B cell (primary cell): ENCODE results near the gene TMEM170B. TPM values are rescaled to one million over a fixed set of nuclear protein-coding genes. Genes with fewer than 3 reads are reported as not detected.

ENCODE experiments used
- ATAC-seq: fragments of 200-7000 bp; cut with Tn5 transposase; one replicate; pipeline ENCODE4 v1.10.0; 2021; ENCODE audit warnings: low read depth, mild to moderate bottlenecking, moderate number of reproducible peaks, moderate library complexity
- CTCF ChIA-PET: fragments of 350-600 bp; sonication (Branson Sonifier 250); formaldehyde crosslinking; loops from one replicate; lab custom pipeline; 2021; ENCODE audit warnings: antibody characterized with exemption, inconsistent platforms; lab: Charles Lee
- POLR2A ChIA-PET: fragments of 350-600 bp; sonication (Branson Sonifier 250); formaldehyde crosslinking; loops from one replicate; lab custom pipeline; 2021; ENCODE audit warnings: antibody characterized with exemption; lab: Charles Lee
- DNase-seq: peaks from one replicate; pipeline ENCODE4 v3.0.0; 2013
- H2AFZ ChIP-seq: 2 replicates; pipeline ENCODE4 v1.6.1; 2012; ENCODE audit warnings: mild to moderate bottlenecking, low read depth, low read length; ENCODE audit not compliant: insufficient read depth, poor library complexity, severe bottlenecking
- H3K27ac ChIP-seq, 2 donors: 1 replicate in 1 of 2; 2 replicates in 1 of 2; pipeline ENCODE4 v1.5.1; 2012 to 2013; ENCODE audit warnings: low read length in 2 of 2, mild to moderate bottlenecking in 2 of 2, moderate library complexity in 1 of 2
- H3K27me3 ChIP-seq, 4 experiments: fragments of 200-600 bp in 1 of 4; sonication (generic) in 1 of 4; replicated peaks in 1 of 4; 1 replicate in 2 of 4; 2 replicates in 2 of 4; pipeline versions ENCODE4 v1.6.1 to v1.7.0; 2013 to 2016; ENCODE audit warnings: low read length in 3 of 4, mild to moderate bottlenecking in 2 of 4, mixed read lengths in 1 of 4, moderate library complexity in 1 of 4; ENCODE audit not compliant: insufficient read depth in 4 of 4, control insufficient read depth in 3 of 4; ENCODE audit errors: control extremely low read depth in 1 of 4
- H3K36me3 ChIP-seq, 2 experiments: replicated peaks in 1 of 2; 1 replicate in 1 of 2; 2 replicates in 1 of 2; pipeline versions ENCODE4 v1.6.1 to v1.7.1; 2013; ENCODE audit warnings: low read length in 1 of 2; ENCODE audit not compliant: insufficient read depth in 2 of 2, control insufficient read depth in 1 of 2; ENCODE audit errors: control extremely low read depth in 1 of 2, extremely low read depth in 1 of 2
- H3K4me1 ChIP-seq, 2 donors: fragments of 200-600 bp in 1 of 2; sonication (generic) in 1 of 2; 1 replicate in 1 of 2; 2 replicates in 1 of 2; pipeline versions ENCODE4 v1.5.1 to v1.6.1; 2013 to 2017; ENCODE audit warnings: low read length in 2 of 2; ENCODE audit not compliant: control insufficient read depth in 2 of 2, insufficient read depth in 2 of 2
- H3K4me2 ChIP-seq: replicated peaks from 2 replicates; pipeline ENCODE3; 2012; ENCODE audit warnings: mild to moderate bottlenecking, low read depth, low read length; ENCODE audit not compliant: poor library complexity, severe bottlenecking
- H3K4me3 ChIP-seq, 5 experiments: fragments of 200-600 bp in 1 of 5; sonication (generic) in 1 of 5; 1 replicate in 3 of 5; 2 replicates in 2 of 5; pipeline versions ENCODE4 v1.5.1 to v1.7.0; 2011 to 2016; ENCODE audit warnings: low read length in 4 of 5, mild to moderate bottlenecking in 4 of 5, low read depth in 2 of 5, control low read depth in 1 of 5, moderate library complexity in 1 of 5; ENCODE audit not compliant: insufficient read depth in 1 of 5; ENCODE audit errors: control extremely low read depth in 1 of 5, extremely low read depth in 1 of 5
- H3K79me2 ChIP-seq: fragments of 200-600 bp; sonication (generic); one replicate; pipeline ENCODE4 v1.6.0; 2016; ENCODE audit warnings: low read length; ENCODE audit not compliant: control insufficient read depth, insufficient read depth
- H3K9ac ChIP-seq: fragments of 200-600 bp; sonication (generic); 2 replicates; pipeline ENCODE4 v1.6.1; 2017; ENCODE audit warnings: mild to moderate bottlenecking, low read length, moderate library complexity
- H3K9me3 ChIP-seq, 3 donors: one replicate each; pipeline versions ENCODE4 v1.6.1 to v1.7.1; 2013; ENCODE audit warnings: low read length in 2 of 3; ENCODE audit not compliant: control insufficient read depth in 2 of 3, insufficient read depth in 1 of 3; ENCODE audit errors: control extremely low read depth in 1 of 3
- H4K20me1 ChIP-seq: 2 replicates; pipeline ENCODE4 v1.6.0; 2012; ENCODE audit warnings: mild to moderate bottlenecking, low read length; ENCODE audit not compliant: insufficient read depth, control insufficient read depth, poor library complexity, severe bottlenecking
- H3K27ac Mint-ChIP-seq: one replicate; pipeline ENCODE4 v1.8.0; 2021; ENCODE audit warnings: mixed read lengths
- H3K27me3 Mint-ChIP-seq: one replicate; pipeline ENCODE4 v1.8.0; 2021; ENCODE audit warnings: mixed read lengths
- H3K4me1 Mint-ChIP-seq: one replicate; pipeline ENCODE4 v1.8.0; 2021; ENCODE audit warnings: mixed read lengths
- H3K4me3 Mint-ChIP-seq: one replicate; pipeline ENCODE4 v1.8.0; 2021; ENCODE audit warnings: mixed read lengths
- H3K9me3 Mint-ChIP-seq: one replicate; pipeline ENCODE4 v1.8.0; 2022; ENCODE audit warnings: mixed read lengths; ENCODE audit not compliant: insufficient read depth
- CTCF ChIP-seq: fragments of 200-600 bp; IDR thresholded peaks from one replicate; pipeline ENCODE4 v1.8.0; 2022; ENCODE audit warnings: antibody characterized with exemption, mild to moderate bottlenecking
- EZH2 ChIP-seq: IDR thresholded peaks from 2 replicates; pipeline ENCODE4 v1.6.1; 2012; ENCODE audit warnings: borderline replicate concordance, low read depth, mild to moderate bottlenecking, moderate library complexity, low read length; ENCODE audit not compliant: insufficient read depth, poor library complexity, severe bottlenecking
- WGBS: methylation state at CpG from one replicate; pipeline ENCODE4 v1.1.5; 2013; ENCODE audit warnings: missing lambda C conversion rate; ENCODE audit not compliant: insufficient coverage; 5-methylcytosine and 5-hydroxymethylcytosine counted together
- intact Hi-C: fragments of 100-400 bp; cut with micrococcal nuclease; formaldehyde crosslinking; loops from one replicate; pipeline ENCODE4 v1.10.0; 2022
- polyA plus RNA-seq: library from polyadenylated mRNA; depleted of rRNA; stranded (reverse); fragments of >200 nt; gene quantifications from 2 replicates; pipeline ENCODE4 v1.2.3, GENCODE V29; 2012
- total RNA-seq, 2 donors: library from RNA; stranded (reverse); fragments of 120-200 nt in 1 of 2; gene quantifications; 1 replicate in 1 of 2; 2 replicates in 1 of 2; pipeline versions ENCODE4 v1.2.3 to v1.2.4, GENCODE V29; 2013 to 2022

TMEM170B gene
- total and polyA plus RNA-seq, 2 donors (not counting 1 experiment from before 2014, with no cell fraction given): 0.64 to 3.4 TPM

GRCh38 chr6:11604836-11605506 lies 67.4 kb downstream of the TMEM170B start:
- H3K27me3 ChIP-seq: no peaks in the 10 kb centered on the region
- Mint-ChIP-seq H3K4me1 (no peaks in the 10 kb centered on the region), H3K27me3 (peaks cover 48% of the 10 kb centered on the region), H3K9me3 (no peaks in the 10 kb centered on the region), H3K4me3 (no peak overlapping the region), H3K27ac (no peak overlapping the region)
- ChIA-PET CTCF (no interaction called here), POLR2A (no interaction called here)
- H3K9ac ChIP-seq: no peak overlapping the region
- no peak overlapping the region for H3K4me3 ChIP-seq
- H3K79me2 ChIP-seq: no peaks in the 10 kb centered on the region
- DNase-seq (no peak), ATAC-seq (no peak)
- no peaks in the 10 kb centered on the region for H3K4me1 ChIP-seq
- no peak for TF ChIP-seq CTCF
- TF ChIP-seq EZH2: no peak
- no peaks in the 10 kb centered on the region for H3K36me3 ChIP-seq
- intact Hi-C loops: no loop called here
- no peaks in the 10 kb centered on the region for H3K9me3 ChIP-seq
- no CpG with 5 or more reads among the region's 5 CpGs for WGBS
- no peaks in the 10 kb centered on the region for H4K20me1 ChIP-seq
- H3K27ac ChIP-seq: no peak overlapping the region
- H3K4me2 ChIP-seq: no peak overlapping the region
- no peak overlapping the region for H2AFZ ChIP-seq

- no peaks in the 10 kb centered on the region for H3K4me1 Mint-ChIP-seq
- Histone ChIP-seq H3K27ac (no peak overlapping the region), H3K4me1 (no peaks in the 10 kb centered on the region), H3K9ac (no peak overlapping the region), H4K20me1 (no peaks in the 10 kb centered on the region), H3K27me3 (no peaks in the 10 kb centered on the region), H3K36me3 (no peaks in the 10 kb centered on the region), H3K4me3 (no peak overlapping the region), H3K9me3 (no peaks in the 10 kb centered on the region), H3K4me2 (no peak overlapping the region), H3K79me2 (no peaks in the 10 kb centered on the region), H2AFZ (no peak overlapping the region)
- 100% methylated on average over 1 of the region's 4 CpGs for WGBS
- ATAC-seq: no peak
- no peak for DNase-seq
- H3K27me3 Mint-ChIP-seq: peaks cover 48% of the 10 kb centered on the region
- H3K4me3 Mint-ChIP-seq: no peak overlapping the region
- CTCF ChIA-PET: no interaction called here
- TF ChIP-seq CTCF: no peak
- TF ChIP-seq EZH2: no peak
- intact Hi-C loops: no loop called here
- no peak overlapping the region for H3K27ac Mint-ChIP-seq
- no peaks in the 10 kb centered on the region for H3K9me3 Mint-ChIP-seq
- POLR2A ChIA-PET: no interaction called here
These were observed 68.0 kb downstream of the TMEM170B start for GRCh38 chr6:11605507-11605905.
